CD4-positive, alpha-beta T cell (primary cell): ENCODE measurements around the gene IRAK2. TPM values are rescaled to one million over a fixed set of nuclear protein-coding genes. Genes with fewer than 3 reads are reported as not detected.
A peak's percentile ranks its signal among the peaks of the same experiment; 100 is the strongest.

ENCODE experiments used
- ATAC-seq: fragments of 200-7000 bp; cut with Tn5 transposase; one replicate; pipeline ENCODE4 v1.10.0; 2022; ENCODE audit warnings: mild to moderate bottlenecking; ENCODE audit not compliant: poor library complexity
- CTCF ChIA-PET: fragments of 350-600 bp; sonication (Branson Sonifier 250); formaldehyde crosslinking; loops from one replicate; lab custom pipeline; 2021; ENCODE audit warnings: antibody characterized with exemption, inconsistent platforms; lab: Charles Lee
- POLR2A ChIA-PET: fragments of 350-600 bp; sonication (Branson Sonifier 250); formaldehyde crosslinking; loops from one replicate; lab custom pipeline; 2021; ENCODE audit warnings: antibody characterized with exemption, inconsistent platforms; lab: Charles Lee
- DNase-seq, 14 experiments: peaks; one replicate each; pipeline ENCODE4 v3.0.0-alpha.2; 2013 to 2020; ENCODE audit warnings: mixed read lengths in 2 of 14
- H3K27ac ChIP-seq, 2 donors: one replicate each; pipeline versions ENCODE4 v1.5.1 to v1.7.0; 2013; ENCODE audit warnings: low read length in 2 of 2, low read depth in 1 of 2, mild to moderate bottlenecking in 1 of 2
- H3K27me3 ChIP-seq, 2 experiments: 1 replicate in 1 of 2; 2 replicates in 1 of 2; pipeline versions ENCODE4 v1.6.1 to v1.7.0; 2013; ENCODE audit warnings: low read length in 2 of 2, control low read depth in 1 of 2, mild to moderate bottlenecking in 1 of 2, moderate library complexity in 1 of 2; ENCODE audit not compliant: insufficient read depth in 2 of 2, control insufficient read depth in 1 of 2
- H3K36me3 ChIP-seq: one replicate; pipeline ENCODE4 v1.6.1; 2013; ENCODE audit warnings: low read length, control low read depth; ENCODE audit not compliant: insufficient read depth
- H3K4me1 ChIP-seq: one replicate; pipeline ENCODE4 v1.6.1; 2013; ENCODE audit warnings: low read length, control low read depth; ENCODE audit not compliant: insufficient read depth
- H3K4me3 ChIP-seq: one replicate; pipeline ENCODE4 v1.5.1; 2013; ENCODE audit warnings: mild to moderate bottlenecking, low read length, moderate library complexity
- H3K9me3 ChIP-seq, 2 experiments: 1 replicate in 1 of 2; 2 replicates in 1 of 2; pipeline versions ENCODE4 v1.6.1 to v1.7.0; 2013; ENCODE audit warnings: low read length in 2 of 2, mild to moderate bottlenecking in 2 of 2, control low read depth in 1 of 2, moderate library complexity in 1 of 2; ENCODE audit not compliant: control insufficient read depth in 1 of 2, insufficient read depth in 1 of 2
- H3K27ac Mint-ChIP-seq: one replicate; pipeline ENCODE4 v1.8.0; 2020; ENCODE audit warnings: mixed read lengths
- H3K27me3 Mint-ChIP-seq: one replicate; pipeline ENCODE4 v1.8.0; 2021; ENCODE audit warnings: mixed read lengths
- H3K36me3 Mint-ChIP-seq: one replicate; pipeline ENCODE4 v1.8.0; 2021; ENCODE audit warnings: low read depth, mixed read lengths
- H3K4me1 Mint-ChIP-seq: one replicate; pipeline ENCODE4 v1.8.0; 2021; ENCODE audit warnings: low read depth, mixed read lengths
- H3K4me3 Mint-ChIP-seq: one replicate; pipeline ENCODE4 v1.8.0; 2020; ENCODE audit warnings: mild to moderate bottlenecking, mixed read lengths
- H3K9me3 Mint-ChIP-seq: one replicate; pipeline ENCODE4 v1.8.0; 2020; ENCODE audit warnings: mixed read lengths
- intact Hi-C, 2 experiments: fragments of 100-400 bp; cut with DNase I in 1 of 2; cut with micrococcal nuclease in 1 of 2; formaldehyde crosslinking; loops; one replicate each; pipeline versions ENCODE4 v1.15.1 to v1.9.0; 2023 to 2025; cut with DNase I, micrococcal nuclease
- total RNA-seq, 174 experiments: library from RNA in 2 of 174; stranded (reverse) in 2 of 174; gene quantifications; one replicate each; pipeline ENCODE4 v1.2.3 and lab custom pipeline; 2021 to 2026
- TF ChIP-seq, protein P1 (sequence below): fragments of 200-600 bp; IDR thresholded peaks from one replicate; pipeline ENCODE4 v1.8.0; 2022; ENCODE audit warnings: antibody characterized with exemption, mild to moderate bottlenecking

The IRAK2 gene
- total RNA-seq, 2 experiments from 2014 or later: 1.4 to 1.6 TPM

DNA sequence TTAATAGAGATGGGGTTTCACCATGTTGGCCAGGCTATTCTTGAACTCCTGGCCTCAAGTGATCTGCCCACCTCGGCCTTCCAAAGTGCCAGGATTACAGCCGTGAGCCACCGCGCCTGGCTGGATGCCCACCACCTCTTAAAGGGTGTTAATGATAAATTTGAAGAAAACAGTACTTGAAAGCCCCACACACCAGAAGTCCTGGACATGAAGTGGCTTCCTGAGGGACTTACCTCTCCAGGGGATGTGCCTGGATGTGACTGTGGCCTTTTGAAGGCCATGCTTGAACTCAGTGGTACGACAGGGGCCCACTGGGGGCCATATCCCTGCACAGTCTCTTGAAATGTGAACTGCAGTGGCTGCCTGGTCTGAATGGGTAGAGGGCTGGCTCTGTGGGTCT lies 18.2 kb downstream of the IRAK2 start:
- peaks cover 17% of the 10 kb centered on the region for H3K36me3 Mint-ChIP-seq
- peaks cover 40% of the 10 kb centered on the region for H3K4me1 ChIP-seq
- ATAC-seq: no peak
- peaks cover 2% of the 10 kb centered on the region for H3K36me3 ChIP-seq
- H3K4me3 ChIP-seq: no peak overlapping the region
- H3K9me3 Mint-ChIP-seq: no peaks in the 10 kb centered on the region
- TF ChIP-seq, protein P1, sequence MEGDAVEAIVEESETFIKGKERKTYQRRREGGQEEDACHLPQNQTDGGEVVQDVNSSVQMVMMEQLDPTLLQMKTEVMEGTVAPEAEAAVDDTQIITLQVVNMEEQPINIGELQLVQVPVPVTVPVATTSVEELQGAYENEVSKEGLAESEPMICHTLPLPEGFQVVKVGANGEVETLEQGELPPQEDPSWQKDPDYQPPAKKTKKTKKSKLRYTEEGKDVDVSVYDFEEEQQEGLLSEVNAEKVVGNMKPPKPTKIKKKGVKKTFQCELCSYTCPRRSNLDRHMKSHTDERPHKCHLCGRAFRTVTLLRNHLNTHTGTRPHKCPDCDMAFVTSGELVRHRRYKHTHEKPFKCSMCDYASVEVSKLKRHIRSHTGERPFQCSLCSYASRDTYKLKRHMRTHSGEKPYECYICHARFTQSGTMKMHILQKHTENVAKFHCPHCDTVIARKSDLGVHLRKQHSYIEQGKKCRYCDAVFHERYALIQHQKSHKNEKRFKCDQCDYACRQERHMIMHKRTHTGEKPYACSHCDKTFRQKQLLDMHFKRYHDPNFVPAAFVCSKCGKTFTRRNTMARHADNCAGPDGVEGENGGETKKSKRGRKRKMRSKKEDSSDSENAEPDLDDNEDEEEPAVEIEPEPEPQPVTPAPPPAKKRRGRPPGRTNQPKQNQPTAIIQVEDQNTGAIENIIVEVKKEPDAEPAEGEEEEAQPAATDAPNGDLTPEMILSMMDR: no peak
- ChIA-PET CTCF (interaction anchor here (1.3 kb wide), 1 partner anchor 10 kb away, joined by 3 read pairs; no protein-coding TSS in a partner anchor), POLR2A (interaction anchor here (0.6 to 2.4 kb wide), 2 partner anchors 11 to 71 kb away, joined by 3 to 9 read pairs; no protein-coding TSS in a partner anchor)
- no peak overlapping the region for H3K27ac Mint-ChIP-seq
- H3K27ac ChIP-seq: no peak overlapping the region
- no peak overlapping the region for H3K4me3 Mint-ChIP-seq
- no peaks in the 10 kb centered on the region for H3K27me3 ChIP-seq
- no peaks in the 10 kb centered on the region for H3K9me3 ChIP-seq
- intact Hi-C loops: no loop called here
- peaks cover 37% of the 10 kb centered on the region for H3K4me1 Mint-ChIP-seq
- H3K27me3 Mint-ChIP-seq: no peaks in the 10 kb centered on the region
- no peak for DNase-seq

DNA sequence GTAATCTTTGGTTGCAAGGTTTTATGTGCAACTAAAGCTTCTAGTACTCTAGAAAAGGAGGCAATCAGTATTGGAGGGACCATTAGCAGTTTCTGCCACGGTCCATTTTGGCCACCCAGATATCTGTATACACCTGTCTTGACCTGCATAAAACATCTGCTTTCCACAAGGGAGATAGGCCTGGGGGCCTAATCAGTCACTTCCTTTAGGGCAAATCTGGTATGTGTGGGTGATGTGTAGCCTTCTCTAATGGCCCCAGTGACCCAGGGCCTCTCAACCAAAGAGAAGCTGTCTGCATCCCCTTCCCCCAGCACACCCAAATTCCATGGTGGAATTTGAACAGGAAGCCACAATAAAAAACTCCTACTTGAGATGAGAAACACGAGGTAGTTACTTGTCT lies 19.5 kb downstream of the IRAK2 start:
- Histone ChIP-seq H3K27me3 (no peaks in the 10 kb centered on the region), H3K36me3 (peaks cover 2% of the 10 kb centered on the region), H3K9me3 (no peaks in the 10 kb centered on the region), H3K4me3 (no peak overlapping the region), H3K4me1 (peaks cover 50% of the 10 kb centered on the region), H3K27ac (no peak overlapping the region)
- no peaks in the 10 kb centered on the region for H3K9me3 Mint-ChIP-seq
- H3K4me1 Mint-ChIP-seq: peaks cover 46% of the 10 kb centered on the region
- H3K4me3 Mint-ChIP-seq: no peak overlapping the region
- ChIA-PET CTCF (interaction anchor here (0.7 to 1.3 kb wide), 3 partner anchors 9 to 221 kb away, joined by 3 read pairs; no protein-coding TSS in a partner anchor), POLR2A (interaction anchor here (0.6 to 2.4 kb wide), 3 partner anchors 10 to 18 kb away, joined by 3 to 9 read pairs (median 3); no protein-coding TSS in a partner anchor)
- no peaks in the 10 kb centered on the region for H3K27me3 Mint-ChIP-seq
- TF ChIP-seq, protein P1: no peak
- peaks cover 12% of the 10 kb centered on the region for H3K36me3 Mint-ChIP-seq
- intact Hi-C loops: no loop called here
- ATAC-seq (no peak), DNase-seq (no peak)
- H3K27ac Mint-ChIP-seq: peak overlapping the region; percentile 67

DNA sequence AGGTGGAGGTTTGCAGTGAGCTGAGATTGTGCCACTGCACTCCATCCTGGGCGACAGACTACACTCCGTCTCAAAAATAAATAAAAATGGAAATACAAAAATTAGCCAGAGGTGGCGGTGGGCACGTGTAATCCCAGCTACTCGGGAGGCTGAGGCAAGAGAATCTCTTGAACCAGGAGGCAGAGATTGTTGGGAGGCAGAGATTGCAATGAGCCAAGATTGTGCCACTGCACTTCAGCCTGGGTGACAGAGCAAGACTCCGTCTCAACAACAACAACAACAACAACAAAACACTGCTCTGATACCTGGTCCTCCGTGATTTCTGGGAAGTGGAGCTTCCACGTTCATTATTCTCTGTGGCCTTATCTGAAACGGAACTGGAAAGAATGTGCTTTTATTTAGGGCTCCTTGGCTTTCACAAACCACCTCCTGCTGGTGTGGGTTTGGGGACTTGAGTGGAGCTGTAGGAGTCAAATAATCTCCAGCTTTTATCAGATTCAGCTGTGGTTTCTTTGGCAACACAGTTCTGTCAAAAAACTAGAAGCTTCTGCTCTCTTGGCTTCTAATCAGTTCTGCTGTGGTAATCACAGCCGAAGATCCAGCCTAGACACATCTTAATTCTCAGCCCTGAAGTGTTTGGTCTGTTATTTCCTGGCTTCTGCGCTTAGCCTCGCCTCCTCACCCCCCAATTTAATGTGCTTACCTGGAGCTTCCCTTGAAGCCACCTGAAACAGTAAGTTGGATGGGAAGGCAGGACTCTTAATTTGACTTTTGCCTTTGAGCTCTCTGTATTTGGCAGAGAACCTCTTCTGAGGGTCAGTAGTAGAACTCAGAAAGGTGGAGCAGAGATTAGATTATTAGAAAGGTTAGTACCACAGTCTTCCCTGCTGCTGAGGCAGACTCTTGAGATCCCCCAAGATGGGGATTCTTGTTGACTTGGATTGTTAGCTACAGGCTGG lies 21.4 kb downstream of the IRAK2 start:
- Histone ChIP-seq H3K36me3 (no peaks in the 10 kb centered on the region), H3K27ac (peak overlapping the region; percentile 37 to 47), H3K27me3 (no peaks in the 10 kb centered on the region), H3K4me1 (peaks cover 67% of the 10 kb centered on the region), H3K4me3 (no peak overlapping the region), H3K9me3 (no peaks in the 10 kb centered on the region)
- Mint-ChIP-seq H3K27me3 (no peaks in the 10 kb centered on the region), H3K9me3 (no peaks in the 10 kb centered on the region), H3K27ac (peak overlapping the region; percentile 87), H3K4me1 (peaks cover 62% of the 10 kb centered on the region), H3K36me3 (no peaks in the 10 kb centered on the region), H3K4me3 (peak overlapping the region; percentile 62)
- ATAC-seq (peak; percentile 80), DNase-seq (peak in 4 of 14 experiments; percentile 39 to 69 (median 56))
- intact Hi-C loops: no loop called here
- TF ChIP-seq, protein P1: no peak
- ChIA-PET CTCF (interaction anchor here (0.7 to 2.1 kb wide), 5 partner anchors 8 to 78 kb away, joined by 3 to 6 read pairs (median 5); partner anchors contain the start of gene IRAK2), POLR2A (interaction anchor here (0.6 to 2.1 kb wide), 10 partner anchors 9 to 77 kb away, joined by 3 to 30 read pairs (median 5); partner anchors contain the start of gene TATDN2)
